OCI-LY3 (cell line): ENCODE results near the gene OPCML.

ENCODE experiments used
- H2AFZ ChIP-seq: fragments of 200-600, 300-600 bp; shearing (Covaris generic); 2 replicates; pipeline ENCODE4 v1.6.0; 2014; ENCODE audit warnings: antibody characterized with exemption, low read depth, low read length
- H3K27ac ChIP-seq: fragments of 200-600, 300-600 bp; sonication (generic); 2 replicates; pipeline ENCODE4 v1.5.1; 2014; ENCODE audit warnings: mild to moderate bottlenecking, low read length, moderate library complexity, mixed read lengths
- H3K27me3 ChIP-seq: fragments of 200-600, 300-600 bp; sonication (generic); 2 replicates; pipeline ENCODE4 v1.6.1; 2014; ENCODE audit warnings: low read depth, low read length, mixed read lengths
- H3K36me3 ChIP-seq: fragments of 200-600, 300-600 bp; sonication (generic); replicated peaks from 2 replicates; pipeline ENCODE3; 2014; ENCODE audit warnings: low read depth, low read length, mixed read lengths
- H3K4me1 ChIP-seq: fragments of 300-600, 200-600 bp; sonication (generic); 2 replicates; pipeline ENCODE4 v1.6.1; 2014; ENCODE audit warnings: low read length, mixed read lengths
- H3K4me2 ChIP-seq: fragments of 200-600, 300-600 bp; sonication (generic); 2 replicates; pipeline ENCODE4 v1.6.1; 2014; ENCODE audit warnings: low read length, mixed read lengths
- H3K4me3 ChIP-seq: fragments of 300-600, 200-600 bp; sonication (generic); 2 replicates; pipeline ENCODE4 v1.5.1; 2014; ENCODE audit warnings: antibody characterized with exemption, mild to moderate bottlenecking, low read length, moderate library complexity
- H3K79me2 ChIP-seq: fragments of 300-600, 200-600 bp; shearing (Covaris generic); 2 replicates; pipeline ENCODE4 v1.6.1; 2014; ENCODE audit warnings: mild to moderate bottlenecking, low read length, mixed read lengths
- H3K9ac ChIP-seq: fragments of 300-600, 200-600 bp; shearing (Covaris generic); 2 replicates; pipeline ENCODE4 v1.6.0; 2014; ENCODE audit warnings: mild to moderate bottlenecking, low read length, moderate library complexity
- H3K9me3 ChIP-seq: fragments of 200-600, 300-600 bp; shearing (Covaris generic); 2 replicates; pipeline ENCODE4 v1.6.1; 2014; ENCODE audit warnings: low read length, mixed read lengths; ENCODE audit not compliant: insufficient read depth
- H4K20me1 ChIP-seq: fragments of 200-600, 300-600 bp; sonication (generic); 2 replicates; pipeline ENCODE4 v1.6.1; 2016; ENCODE audit warnings: low read length, mixed read lengths; ENCODE audit not compliant: insufficient read depth
- EZH2phosphoT487 ChIP-seq: fragments of 200-600 bp; shearing (Covaris generic); IDR thresholded peaks from 2 replicates; pipeline ENCODE4 v1.6.1; 2018; ENCODE audit warnings: antibody characterized with exemption, mixed run types, low read depth
- TF ChIP-seq, protein P1 (sequence below): fragments of 200-600, 300-600 bp; sonication (generic); IDR thresholded peaks from 2 replicates; pipeline ENCODE4 v1.5.1; 2014; ENCODE audit warnings: antibody characterized with exemption, low read length, low read depth

Gene OPCML

DNA sequence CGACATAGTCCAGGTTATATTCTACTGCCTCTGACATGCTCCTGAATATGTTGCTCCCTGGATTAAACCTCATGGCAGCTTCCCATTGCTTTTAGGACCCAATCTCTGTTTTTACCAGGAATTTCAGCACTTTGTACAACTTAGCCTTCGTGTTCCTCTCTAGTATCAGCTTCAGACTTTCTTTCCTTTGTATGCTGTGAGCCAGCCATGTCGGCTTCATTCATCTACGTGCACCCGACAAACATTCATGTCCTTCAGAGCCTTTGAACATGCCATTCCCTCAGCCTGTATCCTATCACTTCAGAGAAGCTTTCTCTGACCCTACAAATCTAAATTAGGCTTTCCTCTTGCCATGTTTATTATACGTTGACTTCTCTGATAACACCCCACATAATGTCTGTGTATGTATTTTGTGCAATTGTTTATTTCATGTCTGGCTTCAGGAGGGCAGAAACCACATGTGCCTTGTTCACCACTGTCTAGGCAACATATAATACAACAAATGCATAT, 743.4 kb downstream of the OPCML start:
- TF ChIP-seq EZH2phosphoT487 = no peak
- TF ChIP-seq, protein P1, sequence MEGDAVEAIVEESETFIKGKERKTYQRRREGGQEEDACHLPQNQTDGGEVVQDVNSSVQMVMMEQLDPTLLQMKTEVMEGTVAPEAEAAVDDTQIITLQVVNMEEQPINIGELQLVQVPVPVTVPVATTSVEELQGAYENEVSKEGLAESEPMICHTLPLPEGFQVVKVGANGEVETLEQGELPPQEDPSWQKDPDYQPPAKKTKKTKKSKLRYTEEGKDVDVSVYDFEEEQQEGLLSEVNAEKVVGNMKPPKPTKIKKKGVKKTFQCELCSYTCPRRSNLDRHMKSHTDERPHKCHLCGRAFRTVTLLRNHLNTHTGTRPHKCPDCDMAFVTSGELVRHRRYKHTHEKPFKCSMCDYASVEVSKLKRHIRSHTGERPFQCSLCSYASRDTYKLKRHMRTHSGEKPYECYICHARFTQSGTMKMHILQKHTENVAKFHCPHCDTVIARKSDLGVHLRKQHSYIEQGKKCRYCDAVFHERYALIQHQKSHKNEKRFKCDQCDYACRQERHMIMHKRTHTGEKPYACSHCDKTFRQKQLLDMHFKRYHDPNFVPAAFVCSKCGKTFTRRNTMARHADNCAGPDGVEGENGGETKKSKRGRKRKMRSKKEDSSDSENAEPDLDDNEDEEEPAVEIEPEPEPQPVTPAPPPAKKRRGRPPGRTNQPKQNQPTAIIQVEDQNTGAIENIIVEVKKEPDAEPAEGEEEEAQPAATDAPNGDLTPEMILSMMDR = no peak
- H3K27ac ChIP-seq = no peak overlapping the region
- no peaks in the 10 kb centered on the region for H4K20me1 ChIP-seq
- H3K4me3 ChIP-seq = no peak overlapping the region
- H3K4me1 ChIP-seq = no peaks in the 10 kb centered on the region
- no peak overlapping the region for H2AFZ ChIP-seq
- H3K36me3 ChIP-seq = no peaks in the 10 kb centered on the region
- no peaks in the 10 kb centered on the region for H3K27me3 ChIP-seq
- no peaks in the 10 kb centered on the region for H3K79me2 ChIP-seq
- H3K9me3 ChIP-seq = no peaks in the 10 kb centered on the region
- no peak overlapping the region for H3K9ac ChIP-seq
- no peak overlapping the region for H3K4me2 ChIP-seq

DNA sequence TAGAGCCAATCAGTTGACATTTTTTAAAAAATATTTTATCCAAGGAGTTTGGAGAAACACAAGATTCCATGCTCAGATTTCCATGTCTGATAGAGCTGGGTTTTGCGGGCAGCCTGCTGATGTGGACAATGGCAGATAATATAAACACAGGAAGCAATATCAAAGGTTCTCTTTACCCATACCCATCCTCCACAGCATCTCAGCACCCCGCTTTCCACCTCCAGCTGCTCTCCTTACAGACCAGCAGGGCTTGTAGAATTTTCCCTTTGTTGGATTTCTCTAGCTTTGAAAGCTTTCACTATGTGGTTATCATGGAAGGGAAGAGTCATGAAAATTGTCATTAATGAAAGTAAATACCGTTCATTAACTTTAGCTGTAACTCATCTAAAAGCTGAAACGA, 746.4 kb downstream of the OPCML start:
- Histone ChIP-seq H3K79me2 (no peaks in the 10 kb centered on the region), H3K4me2 (no peak overlapping the region), H3K36me3 (no peaks in the 10 kb centered on the region), H3K9me3 (no peaks in the 10 kb centered on the region), H3K4me1 (no peaks in the 10 kb centered on the region), H3K27me3 (no peaks in the 10 kb centered on the region), H4K20me1 (no peaks in the 10 kb centered on the region), H3K9ac (no peak overlapping the region), H2AFZ (no peak overlapping the region), H3K27ac (no peak overlapping the region), H3K4me3 (no peak overlapping the region)
- TF ChIP-seq EZH2phosphoT487 = no peak
- TF ChIP-seq, protein P1 = no peak

DNA sequence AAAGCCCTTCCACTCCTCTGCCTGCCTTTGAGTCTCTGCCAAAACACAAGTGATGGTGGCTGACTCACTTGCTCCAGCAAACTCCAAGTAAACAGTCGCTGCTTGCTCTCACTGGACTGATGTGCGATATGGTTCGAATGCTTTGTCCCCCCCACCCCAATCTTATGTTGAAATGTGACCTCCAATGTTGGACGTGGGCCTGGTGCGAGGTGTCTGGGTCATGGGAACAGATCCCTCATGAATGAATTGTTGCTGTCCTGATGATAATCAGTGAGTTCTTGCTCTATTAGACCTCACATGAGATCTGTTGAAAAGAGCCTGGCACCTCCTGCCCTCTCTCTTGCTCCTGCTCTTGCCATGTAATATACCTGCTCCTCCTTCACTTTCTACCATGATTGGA, 747.9 kb downstream of the OPCML start:
- Histone ChIP-seq H3K27ac (no peak overlapping the region), H2AFZ (no peak overlapping the region), H3K9ac (no peak overlapping the region), H3K27me3 (no peaks in the 10 kb centered on the region), H3K4me1 (no peaks in the 10 kb centered on the region), H4K20me1 (no peaks in the 10 kb centered on the region), H3K36me3 (no peaks in the 10 kb centered on the region), H3K4me2 (no peak overlapping the region), H3K9me3 (no peaks in the 10 kb centered on the region), H3K79me2 (no peaks in the 10 kb centered on the region), H3K4me3 (no peak overlapping the region)
- TF ChIP-seq, protein P1 = no peak
- TF ChIP-seq EZH2phosphoT487 = no peak

DNA sequence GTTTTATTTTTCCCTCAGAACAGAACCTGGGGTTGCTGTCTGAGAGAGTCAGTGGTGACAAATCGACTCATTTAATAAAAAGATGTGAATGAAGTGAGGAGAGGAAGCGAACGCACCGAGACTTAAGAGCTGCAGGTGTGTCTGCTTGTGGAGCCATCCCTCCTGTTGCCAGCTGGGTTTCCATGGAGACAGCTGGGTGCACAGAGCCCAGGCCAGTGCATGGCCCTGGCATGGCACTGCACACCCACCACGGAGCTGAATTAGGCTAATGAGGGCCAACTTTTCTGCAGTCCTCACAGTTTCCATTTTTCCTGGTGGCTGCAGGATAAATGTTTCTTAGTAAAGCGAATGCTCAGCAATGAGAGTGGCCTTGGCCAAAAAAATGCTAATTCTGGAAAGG, 750.2 kb downstream of the OPCML start:
- no peak overlapping the region for H2AFZ ChIP-seq
- no peaks in the 10 kb centered on the region for H3K79me2 ChIP-seq
- TF ChIP-seq, protein P1 = no peak
- no peak for TF ChIP-seq EZH2phosphoT487
- no peak overlapping the region for H3K27ac ChIP-seq
- H3K4me3 ChIP-seq = no peak overlapping the region
- no peak overlapping the region for H3K9ac ChIP-seq
- no peaks in the 10 kb centered on the region for H3K9me3 ChIP-seq
- H3K27me3 ChIP-seq = no peaks in the 10 kb centered on the region
- no peaks in the 10 kb centered on the region for H3K4me1 ChIP-seq
- H3K4me2 ChIP-seq = no peak overlapping the region
- H3K36me3 ChIP-seq = no peaks in the 10 kb centered on the region
- H4K20me1 ChIP-seq = no peaks in the 10 kb centered on the region
